MM.1S (cell line): ENCODE data around the gene MFAP5.

Experiments used
- CTCF ChIP-seq: fragments of 300-600 bp; sonication (generic); IDR thresholded peaks from 2 replicates; pipeline ENCODE4 v1.5.1; 2016; ENCODE audit warnings: antibody characterized with exemption, low read length, mixed read lengths
- EZH2 ChIP-seq: fragments of 300-600 bp; sonication (generic); optimal IDR thresholded peaks from 2 replicates; pipeline ENCODE3; 2017; ENCODE audit warnings: low read depth, mild to moderate bottlenecking, antibody characterized with exemption, low read length, mixed read lengths

GRCh38 chr12:8603856-8604255 lies 58.8 kb downstream of the MFAP5 start:
- TF ChIP-seq EZH2 = no peak
- TF ChIP-seq CTCF = peak; percentile 29
